Osteoblast (primary cell): Measurements from ENCODE around the gene PTPN14. TPM values are rescaled to one million over a fixed set of nuclear protein-coding genes. Genes with fewer than 3 reads are reported as not detected.

ENCODE experiments used
- DNase-seq: peaks from one replicate; pipeline ENCODE4 v3.0.0; 2011; ENCODE audit warnings: low spot score, mixed read lengths; ENCODE audit not compliant: insufficient read length; ENCODE audit errors: missing footprints
- H2AFZ ChIP-seq: 2 replicates; pipeline ENCODE4 v1.6.0; 2011; ENCODE audit warnings: mild to moderate bottlenecking, low read length
- H3K27ac ChIP-seq: 2 replicates; pipeline ENCODE4 v1.5.1; 2011; ENCODE audit warnings: mild to moderate bottlenecking, low read depth, low read length, moderate library complexity
- H3K27me3 ChIP-seq: 2 replicates; pipeline ENCODE4 v1.6.0; 2012; ENCODE audit warnings: mild to moderate bottlenecking, control low read depth, inconsistent platforms, low read length, moderate library complexity; ENCODE audit not compliant: insufficient read depth
- H3K36me3 ChIP-seq: 2 replicates; pipeline ENCODE4 v1.5.1; 2011; ENCODE audit warnings: mild to moderate bottlenecking, low read length, control low read depth, moderate library complexity; ENCODE audit not compliant: insufficient read depth
- H3K4me1 ChIP-seq: 2 replicates; pipeline ENCODE4 v1.5.1; 2011; ENCODE audit warnings: mild to moderate bottlenecking, low read length, control low read depth, moderate library complexity; ENCODE audit not compliant: insufficient read depth
- H3K4me2 ChIP-seq: 2 replicates; pipeline ENCODE4 v1.6.0; 2011; ENCODE audit warnings: mild to moderate bottlenecking, low read length; ENCODE audit not compliant: insufficient read depth
- H3K4me3 ChIP-seq: fragments of 200-600 bp; sonication (generic); 3 replicates; pipeline ENCODE4 v1.5.1; 2012; ENCODE audit warnings: mild to moderate bottlenecking, low read length, inconsistent platforms; ENCODE audit not compliant: insufficient read depth
- H3K79me2 ChIP-seq: 2 replicates; pipeline ENCODE4 v1.6.0; 2012; ENCODE audit warnings: mild to moderate bottlenecking, low read length, control low read depth, inconsistent platforms; ENCODE audit not compliant: insufficient read depth
- H3K9me3 ChIP-seq: 2 replicates; pipeline ENCODE4 v1.5.1; 2011; ENCODE audit warnings: low read depth, low read length, control low read depth
- H4K20me1 ChIP-seq: 2 replicates; pipeline ENCODE4 v1.6.0; 2012; ENCODE audit warnings: mild to moderate bottlenecking, low read length, control low read depth; ENCODE audit not compliant: insufficient read depth
- CTCF ChIP-seq: IDR thresholded peaks from 2 replicates; pipeline ENCODE4 v1.5.1; 2011; ENCODE audit warnings: mild to moderate bottlenecking, low read depth, low read length, moderate library complexity; ENCODE audit errors: extremely low read depth
- total RNA-seq: library from RNA; depleted of rRNA; stranded (reverse); fragments of >200 nt; gene quantifications from 2 replicates; pipeline ENCODE4 v1.2.3, GENCODE V29; 2012

Gene PTPN14
- total RNA-seq, 1 donor = 131 TPM

- peaks cover 18% of the 10 kb centered on the region for H4K20me1 ChIP-seq
- no peaks in the 10 kb centered on the region for H3K27me3 ChIP-seq
- H3K27ac ChIP-seq = peak overlapping the region; percentile 15
- peaks cover 96% of the 10 kb centered on the region for H3K79me2 ChIP-seq
- peaks cover 29% of the 10 kb centered on the region for H3K4me1 ChIP-seq
- H3K9me3 ChIP-seq = no peaks in the 10 kb centered on the region
- TF ChIP-seq CTCF = no peak
- H3K4me3 ChIP-seq = no peak overlapping the region
- H3K36me3 ChIP-seq = peaks cover 32% of the 10 kb centered on the region
- DNase-seq = peak; percentile 72
- H3K4me2 ChIP-seq = no peak overlapping the region
- no peak overlapping the region for H2AFZ ChIP-seq
Observed at GRCh38 chr1:214466403-214467077, 84.9 kb downstream of the PTPN14 start.

- Histone ChIP-seq H3K36me3 (peaks cover 38% of the 10 kb centered on the region), H3K4me3 (no peak overlapping the region), H3K9me3 (no peaks in the 10 kb centered on the region), H3K27ac (peak overlapping the region; percentile 40), H3K4me2 (no peak overlapping the region), H4K20me1 (peaks cover 18% of the 10 kb centered on the region), H3K79me2 (peaks cover 98% of the 10 kb centered on the region), H3K4me1 (peaks cover 27% of the 10 kb centered on the region), H2AFZ (no peak overlapping the region), H3K27me3 (no peaks in the 10 kb centered on the region)
- no peak for DNase-seq
- no peak for TF ChIP-seq CTCF
Observed at GRCh38 chr1:214464445-214465287, 86.7 kb downstream of the PTPN14 start.

GRCh38 chr1:214463596-214463995 is 87.8 kb downstream of the PTPN14 start:
- Histone ChIP-seq H3K4me1 (peaks cover 24% of the 10 kb centered on the region), H2AFZ (no peak overlapping the region), H3K27me3 (no peaks in the 10 kb centered on the region), H3K27ac (peak overlapping the region; percentile 40), H3K79me2 (peaks cover 98% of the 10 kb centered on the region), H3K4me2 (no peak overlapping the region), H3K9me3 (no peaks in the 10 kb centered on the region), H4K20me1 (peaks cover 13% of the 10 kb centered on the region), H3K36me3 (peaks cover 39% of the 10 kb centered on the region), H3K4me3 (no peak overlapping the region)
- no peak for TF ChIP-seq CTCF
- no peak for DNase-seq

GRCh38 chr1:214462882-214463281 is 88.5 kb downstream of the PTPN14 start:
- Histone ChIP-seq H3K79me2 (peaks cover 98% of the 10 kb centered on the region), H2AFZ (no peak overlapping the region), H3K4me1 (peaks cover 28% of the 10 kb centered on the region), H4K20me1 (peaks cover 13% of the 10 kb centered on the region), H3K36me3 (peaks cover 39% of the 10 kb centered on the region), H3K9me3 (no peaks in the 10 kb centered on the region), H3K27ac (no peak overlapping the region), H3K27me3 (no peaks in the 10 kb centered on the region), H3K4me3 (no peak overlapping the region), H3K4me2 (no peak overlapping the region)
- TF ChIP-seq CTCF = no peak
- DNase-seq = no peak
